H1 (cell line): ENCODE results near the gene UBE2E2. TPM values are rescaled to one million over a fixed set of nuclear protein-coding genes. Genes with fewer than 3 reads are reported as not detected.

Experiments
- CTCF ChIA-PET: fragments of 300-600 bp; sonication (Branson Sonifier 250); formaldehyde crosslinking; loops from one replicate; lab custom pipeline; 2021; ENCODE audit not compliant: partially characterized antibody; lab: Charles Lee
- POLR2A ChIA-PET: fragments of 300-600 bp; sonication (Branson Sonifier 250); formaldehyde crosslinking; loops from one replicate; lab custom pipeline; 2021; ENCODE audit warnings: inconsistent platforms; ENCODE audit not compliant: partially characterized antibody; lab: Charles Lee
- DNase-seq, 2 experiments: peaks; one replicate each; pipeline versions ENCODE4 v3.0.0 to v3.0.0-alpha.2; 2010 to 2022; ENCODE audit warnings: low spot score in 2 of 2, low read depth in 1 of 2, mixed read lengths in 1 of 2
- FAIRE-seq: peaks from 2 replicates; lab custom pipeline; 2011; peaks lifted over from hg19 to GRCh38; lab: Jason Lieb, UNC
- H2AFZ ChIP-seq: 2 replicates; pipeline ENCODE4 v1.8.1; 2012; ENCODE audit warnings: low read length, inconsistent platforms
- H2AK5ac ChIP-seq: 2 replicates; pipeline ENCODE4 v1.6.1; 2013; ENCODE audit warnings: low read depth, low read length
- H2BK120ac ChIP-seq: replicated peaks from 2 replicates; pipeline ENCODE3; 2013; ENCODE audit warnings: low read depth, low read length, inconsistent platforms
- H2BK12ac ChIP-seq: 2 replicates; pipeline ENCODE4 v1.6.1; 2013; ENCODE audit warnings: low read depth, low read length
- H2BK15ac ChIP-seq: 2 replicates; pipeline ENCODE4 v1.6.1; 2013; ENCODE audit warnings: low read length
- H2BK20ac ChIP-seq: 2 replicates; pipeline ENCODE4 v1.6.1; 2013; ENCODE audit warnings: low read length
- H2BK5ac ChIP-seq: 2 replicates; pipeline ENCODE4 v1.6.1; 2013; ENCODE audit warnings: low read depth, low read length
- H3K14ac ChIP-seq: 2 replicates; pipeline ENCODE4 v1.6.1; 2013; ENCODE audit warnings: inconsistent platforms; ENCODE audit not compliant: insufficient read length
- H3K18ac ChIP-seq: 2 replicates; pipeline ENCODE4 v1.6.1; 2013; ENCODE audit warnings: low read length; ENCODE audit errors: extremely low read depth
- H3K23ac ChIP-seq: 2 replicates; pipeline ENCODE4 v1.6.1; 2013; ENCODE audit warnings: inconsistent platforms; ENCODE audit not compliant: insufficient read length
- H3K23me2 ChIP-seq: 2 replicates; pipeline ENCODE4 v1.6.1; 2013; ENCODE audit warnings: low read depth, low read length
- H3K27ac ChIP-seq: 2 replicates; pipeline ENCODE4 v1.6.1; 2011; ENCODE audit warnings: low read depth, low read length, inconsistent platforms
- H3K27me3 ChIP-seq, 4 experiments: replicated peaks in 1 of 4; 1 replicate in 1 of 4; 2 replicates in 3 of 4; pipeline versions ENCODE4 v1.6.1 to v1.8.1; 2011 to 2013; ENCODE audit warnings: low read length in 3 of 4, mild to moderate bottlenecking in 3 of 4, inconsistent platforms in 2 of 4, mixed read lengths in 2 of 4, moderate library complexity in 1 of 4; ENCODE audit not compliant: control insufficient read depth in 3 of 4, insufficient read depth in 3 of 4; ENCODE audit errors: extremely low read depth in 1 of 4
- H3K36me3 ChIP-seq, 4 experiments: 2 replicates each; pipeline versions ENCODE4 v1.6.1 to v1.8.1; 2011 to 2013; ENCODE audit warnings: mild to moderate bottlenecking in 4 of 4, low read length in 3 of 4, moderate library complexity in 2 of 4, control low read depth in 1 of 4, inconsistent platforms in 1 of 4; ENCODE audit not compliant: insufficient read depth in 4 of 4, control insufficient read depth in 2 of 4
- H3K4ac ChIP-seq: replicated peaks from 2 replicates; pipeline ENCODE3; 2013; ENCODE audit warnings: low read length, low read depth, mixed read lengths, inconsistent platforms; ENCODE audit not compliant: insufficient read length
- H3K4me1 ChIP-seq, 4 experiments: replicated peaks in 1 of 4; 1 replicate in 1 of 4; 2 replicates in 3 of 4; pipeline versions ENCODE4 v1.6.1 to v1.8.1; 2011 to 2013; ENCODE audit warnings: low read length in 3 of 4, inconsistent platforms in 2 of 4, mixed read lengths in 1 of 4; ENCODE audit not compliant: insufficient read depth in 4 of 4, control insufficient read depth in 3 of 4
- H3K4me2 ChIP-seq, 2 experiments: 2 replicates each; pipeline versions ENCODE4 v1.6.1 to v1.8.1; 2011 to 2013; ENCODE audit warnings: low read depth in 2 of 2, low read length in 2 of 2, control low read depth in 1 of 2, inconsistent platforms in 1 of 2, mild to moderate bottlenecking in 1 of 2; ENCODE audit not compliant: insufficient read depth in 1 of 2
- H3K4me3 ChIP-seq, 4 experiments: fragments of 200-600, 300-600 bp in 1 of 4; sonication (generic), shearing (Covaris generic), sonication (Bioruptor Twin) in 1 of 4; 2 replicates each; pipeline versions ENCODE4 v1.5.1 to v1.8.1; 2011 to 2016; ENCODE audit warnings: low read length in 4 of 4, low read depth in 3 of 4, control low read depth in 2 of 4, inconsistent platforms in 2 of 4, mild to moderate bottlenecking in 2 of 4, mixed read lengths in 1 of 4, moderate library complexity in 1 of 4; ENCODE audit not compliant: insufficient read depth in 2 of 4; ENCODE audit errors: extremely low read depth in 1 of 4
- H3K56ac ChIP-seq: replicated peaks from 2 replicates; pipeline ENCODE3; 2013; ENCODE audit warnings: low read depth, mild to moderate bottlenecking, mixed read lengths, low read length, inconsistent platforms; ENCODE audit not compliant: insufficient read length
- H3K79me1 ChIP-seq: 2 replicates; pipeline ENCODE4 v1.6.1; 2013; ENCODE audit warnings: low read depth, low read length, control low read depth
- H3K79me2 ChIP-seq, 2 experiments: 2 replicates each; pipeline versions ENCODE4 v1.6.1 to v1.8.1; 2012 to 2013; ENCODE audit warnings: low read length in 2 of 2, mild to moderate bottlenecking in 2 of 2, inconsistent platforms in 1 of 2; ENCODE audit not compliant: insufficient read depth in 2 of 2, control insufficient read depth in 1 of 2
- H3K9ac ChIP-seq, 4 experiments: replicated peaks in 1 of 4; 1 replicate in 1 of 4; 2 replicates in 3 of 4; pipeline versions ENCODE4 v1.6.1 to v1.8.1; 2011 to 2013; ENCODE audit warnings: low read depth in 3 of 4, low read length in 3 of 4, control low read depth in 2 of 4, mild to moderate bottlenecking in 2 of 4, moderate library complexity in 2 of 4, inconsistent platforms in 1 of 4; ENCODE audit errors: extremely low read depth in 1 of 4
- H3K9me3 ChIP-seq, 2 experiments: 2 replicates each; pipeline versions ENCODE4 v1.6.1 to v1.8.1; 2012 to 2013; ENCODE audit warnings: mild to moderate bottlenecking in 2 of 2, moderate library complexity in 2 of 2, control low read depth in 1 of 2, inconsistent platforms in 1 of 2, low read depth in 1 of 2, low read length in 1 of 2, mixed read lengths in 1 of 2; ENCODE audit not compliant: insufficient read depth in 2 of 2
- H4K20me1 ChIP-seq, 2 experiments: replicated peaks in 1 of 2; 2 replicates each; pipeline versions ENCODE3 to v1.8.1; 2011 to 2013; ENCODE audit warnings: inconsistent platforms in 2 of 2, low read length in 2 of 2, mild to moderate bottlenecking in 1 of 2; ENCODE audit not compliant: insufficient read depth in 2 of 2, control insufficient read depth in 1 of 2
- H4K5ac ChIP-seq: 2 replicates; pipeline ENCODE4 v1.6.1; 2013; ENCODE audit warnings: low read length, low read depth, mixed read lengths, inconsistent platforms; ENCODE audit not compliant: insufficient read length
- H4K8ac ChIP-seq: 2 replicates; pipeline ENCODE4 v1.8.0; 2013; ENCODE audit warnings: mild to moderate bottlenecking, moderate library complexity, low read length, inconsistent platforms; ENCODE audit not compliant: insufficient read depth; ENCODE audit errors: extremely low read depth
- H4K91ac ChIP-seq: replicated peaks from 2 replicates; pipeline ENCODE3; 2013; ENCODE audit warnings: low read length, mixed read lengths, inconsistent platforms; ENCODE audit not compliant: insufficient read length
- BACH1 ChIP-seq: IDR thresholded peaks from 2 replicates; pipeline ENCODE4 v1.6.1; 2012; ENCODE audit warnings: low read length, improper control_type of control experiment
- CBX5 ChIP-seq: fragments of 300-800, 300-1000 bp; sonication (generic); IDR thresholded peaks from 2 replicates; pipeline ENCODE4 v1.7.1; 2016; ENCODE audit warnings: antibody characterized with exemption, low read length, low read depth
- EZH2 ChIP-seq: fragments of 200-600 bp; sonication (generic); IDR thresholded peaks from 2 replicates; pipeline ENCODE4 v1.7.1; 2012; ENCODE audit warnings: low read depth, mild to moderate bottlenecking, moderate library complexity, low read length, inconsistent platforms; ENCODE audit not compliant: severe bottlenecking
- JUN ChIP-seq: IDR thresholded peaks from 2 replicates; pipeline ENCODE4 v1.6.1; 2011; ENCODE audit warnings: low read depth, mild to moderate bottlenecking, improper control_type of control experiment, low read length
- MAFK ChIP-seq: IDR thresholded peaks from 2 replicates; pipeline ENCODE4 v1.6.1; 2012; ENCODE audit warnings: low read depth, mild to moderate bottlenecking, improper control_type of control experiment, low read length
- NANOG ChIP-seq: IDR thresholded peaks from 2 replicates; pipeline ENCODE4 v1.6.1; 2011; ENCODE audit warnings: low read length, low read depth, mild to moderate bottlenecking, inconsistent platforms; ENCODE audit not compliant: insufficient read depth, poor library complexity, severe bottlenecking
- RAD21 ChIP-seq, 2 experiments: IDR thresholded peaks in 1 of 2; conservative IDR thresholded peaks in 1 of 2; 2 replicates each; pipeline ENCODE4 v1.6.1; 2011; ENCODE audit warnings: low read depth in 2 of 2, low read length in 2 of 2, improper control_type of control experiment in 1 of 2, inconsistent platforms in 1 of 2, mild to moderate bottlenecking in 1 of 2, moderate library complexity in 1 of 2
- RNF2 ChIP-seq: fragments of 200-900, 300-1000 bp; sonication (generic); IDR thresholded peaks from 2 replicates; pipeline ENCODE4 v1.7.1; 2016; ENCODE audit warnings: borderline replicate concordance, low read depth, mild to moderate bottlenecking, antibody characterized with exemption, low read length; ENCODE audit not compliant: poor library complexity, severe bottlenecking; ENCODE audit errors: missing control alignments
- WGBS, 2 experiments: shearing (Covaris generic) in 1 of 2; methylation state at CpG; one replicate each; pipeline versions ENCODE4 v1.1.6 to v1.1.7; 2013 to 2015; ENCODE audit warnings: low lambda C conversion rate in 2 of 2, mixed read lengths in 2 of 2, inconsistent platforms in 1 of 2, low coverage in 1 of 2, missing lambda C conversion rate in 1 of 2; ENCODE audit not compliant: insufficient replicate concordance in 2 of 2, insufficient coverage in 1 of 2, insufficient read length in 1 of 2; ENCODE audit errors: extremely low coverage in 1 of 2, missing lambda C conversion rate in 1 of 2; 5-methylcytosine and 5-hydroxymethylcytosine counted together
- polyA plus RNA-seq, 7 experiments: library from polyadenylated mRNA; depleted of rRNA in 3 of 7; stranded (reverse) in 5 of 7; unstranded in 2 of 7; fragments of >200 nt in 5 of 7; fragments of 200-250 nt in 2 of 7; gene quantifications; 1 replicate in 5 of 7; 2 replicates in 1 of 7; 4 replicates in 1 of 7; pipeline versions ENCODE4 v1.2.1 to v1.2.3, GENCODE V29; 2011 to 2013; ENCODE audit warnings: missing spikeins in 2 of 7, mixed read lengths in 2 of 7
- total RNA-seq: library from RNA; stranded (reverse); fragmentation: NEBNext Ultra II Directional; extraction: Animal tissue kit (Norgen Biotek cat#: 25700); gene quantifications from 2 replicates; pipeline ENCODE4 v1.2.1, GENCODE V29; 2021

The UBE2E2 gene
- total and polyA plus RNA-seq, 2 of the 8 experiments (the other 6 are each of a cell fraction or from before 2014, with no cell fraction given) = 57.6 to 70.6 TPM

DNA sequence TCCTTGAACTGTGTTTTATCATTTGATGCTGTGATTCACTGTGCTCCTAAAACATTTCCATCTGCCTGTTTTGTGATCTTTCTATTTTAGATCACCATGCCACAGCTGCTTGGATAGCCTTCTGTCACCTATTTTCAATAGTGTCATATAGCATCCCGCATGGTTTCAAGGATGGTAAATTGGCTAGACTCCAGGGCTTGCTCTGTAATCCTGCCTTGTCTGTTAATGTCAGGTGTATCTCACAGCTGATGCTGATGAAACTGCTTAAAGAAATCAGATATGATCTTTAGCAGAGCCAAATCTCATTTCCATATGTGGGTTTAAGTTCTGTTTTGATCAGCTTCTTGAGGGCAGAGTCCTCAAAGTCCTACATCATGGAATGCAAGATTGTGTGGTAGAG, 182.2 kb downstream of the UBE2E2 start:
- no peak for TF ChIP-seq CBX5
- TF ChIP-seq RNF2 = no peak
- TF ChIP-seq RAD21 (IDR thresholded peaks at IDR 0.05 in 1 of 2, conservative IDR thresholded peaks at IDR 0.05 in 1 of 2; ENCODE audit: low read depth in 2 of 2, low read length in 2 of 2) = no peak
- no peak for TF ChIP-seq NANOG
- TF ChIP-seq MAFK = no peak
- no peak for TF ChIP-seq BACH1
- no peak for TF ChIP-seq JUN
- no peak for TF ChIP-seq EZH2
- TF ChIP-seq, all 59 proteins: peak for 0
- 96% methylated on average over 1 of the region's 1 CpG; no CpG with 5 or more reads in 1 of the 2 experiments for WGBS, 2 experiments

More for the DNA sequence above, 182.2 kb downstream of the UBE2E2 start:
- no peak overlapping the region for H2BK5ac ChIP-seq
- peaks cover 0 to 16% of the 10 kb centered on the region in 2 experiments; a peak in 1 of 4 replicates for H3K79me2 ChIP-seq
- no peak for FAIRE-seq
- no peak overlapping the region for H4K5ac ChIP-seq
- no peak overlapping the region for H4K8ac ChIP-seq
- no peak overlapping the region for H3K4me2 ChIP-seq
- H3K4ac ChIP-seq = no peak overlapping the region
- H3K23ac ChIP-seq = no peak overlapping the region
- peaks cover 0 to 5% (median 2%) of the 10 kb centered on the region in 4 experiments; a peak in 4 of 7 replicates for H3K4me1 ChIP-seq
- no peak overlapping the region for H2BK120ac ChIP-seq
- H3K9ac ChIP-seq = no peak overlapping the region
- no peak overlapping the region for H3K14ac ChIP-seq
- no peaks in the 10 kb centered on the region for H3K36me3 ChIP-seq
- H3K23me2 ChIP-seq = no peaks in the 10 kb centered on the region
- H4K91ac ChIP-seq = no peak overlapping the region
- H3K79me1 ChIP-seq = peaks cover under 1% of the 10 kb centered on the region; the same call in 1 of the 2 replicates
- H3K9me3 ChIP-seq = no peaks in the 10 kb centered on the region
- H3K27ac ChIP-seq = no peak overlapping the region
- ChIA-PET CTCF (no interaction called here), POLR2A (no interaction called here)
- no peak for DNase-seq
- no peak overlapping the region for H3K4me3 ChIP-seq
- no peak overlapping the region for H2BK12ac ChIP-seq
- no peak overlapping the region for H2AK5ac ChIP-seq
- no peak overlapping the region for H2BK20ac ChIP-seq
- H3K56ac ChIP-seq = no peak overlapping the region
- H3K27me3 ChIP-seq = no peaks in the 10 kb centered on the region
- no peaks in the 10 kb centered on the region for H4K20me1 ChIP-seq
- H2AFZ ChIP-seq = no peak overlapping the region
- no peak overlapping the region for H3K18ac ChIP-seq
- no peak overlapping the region for H2BK15ac ChIP-seq
